Mesodermal cell (in vitro differentiated cells): ENCODE data around the gene PTGER4.

Experiments used
- H3K27ac ChIP-seq: 2 replicates; pipeline ENCODE4 v1.7.0; 2013; ENCODE audit warnings: mild to moderate bottlenecking, low read depth, low read length, moderate library complexity; ENCODE audit not compliant: severe bottlenecking
- H3K36me3 ChIP-seq: 2 replicates; pipeline ENCODE4 v1.7.1; 2013; ENCODE audit warnings: mild to moderate bottlenecking, low read length, moderate library complexity; ENCODE audit not compliant: control insufficient read depth, insufficient read depth
- H3K4me1 ChIP-seq: one replicate; pipeline ENCODE4 v1.7.1; 2013; ENCODE audit warnings: mild to moderate bottlenecking, low read length; ENCODE audit not compliant: insufficient read depth, control insufficient read depth, poor library complexity, severe bottlenecking
- H3K4me3 ChIP-seq: 2 replicates; pipeline ENCODE4 v1.7.0; 2013; ENCODE audit warnings: low read length, control low read depth, mild to moderate bottlenecking; ENCODE audit not compliant: insufficient read depth, poor library complexity, severe bottlenecking; ENCODE audit errors: extremely low read depth
- H3K9me3 ChIP-seq: 2 replicates; pipeline ENCODE4 v1.7.1; 2013; ENCODE audit warnings: mild to moderate bottlenecking, low read length, moderate library complexity; ENCODE audit not compliant: control insufficient read depth
- WGBS, 2 experiments: methylation state at CpG; one replicate each; pipeline ENCODE4 v1.1.5; 2013; ENCODE audit warnings: missing lambda C conversion rate in 2 of 2; ENCODE audit not compliant: insufficient coverage in 2 of 2; 5-methylcytosine and 5-hydroxymethylcytosine counted together

The PTGER4 gene

DNA sequence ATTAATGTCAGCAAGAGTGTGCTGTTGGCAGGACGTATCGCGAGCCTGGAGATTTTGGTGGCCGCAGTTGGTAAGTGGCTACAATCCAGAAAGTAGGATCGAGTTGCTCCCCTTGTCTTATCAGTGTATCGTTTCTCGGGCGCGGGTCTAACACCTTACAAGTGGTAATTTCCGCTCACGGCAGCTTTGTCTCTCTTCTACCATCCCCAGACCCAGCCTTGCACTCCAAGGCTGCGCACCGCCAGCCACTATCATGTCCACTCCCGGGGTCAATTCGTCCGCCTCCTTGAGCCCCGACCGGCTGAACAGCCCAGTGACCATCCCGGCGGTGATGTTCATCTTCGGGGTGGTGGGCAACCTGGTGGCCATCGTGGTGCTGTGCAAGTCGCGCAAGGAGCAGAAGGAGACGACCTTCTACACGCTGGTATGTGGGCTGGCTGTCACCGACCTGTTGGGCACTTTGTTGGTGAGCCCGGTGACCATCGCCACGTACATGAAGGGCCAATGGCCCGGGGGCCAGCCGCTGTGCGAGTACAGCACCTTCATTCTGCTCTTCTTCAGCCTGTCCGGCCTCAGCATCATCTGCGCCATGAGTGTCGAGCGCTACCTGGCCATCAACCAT is 1.1 kb downstream of the PTGER4 start:
- Histone ChIP-seq H3K27ac (no peak overlapping the region), H3K4me1 (peaks cover 14% of the 10 kb centered on the region), H3K36me3 (no peaks in the 10 kb centered on the region), H3K4me3 (peak overlapping the region; percentile 54), H3K9me3 (no peaks in the 10 kb centered on the region)
- 6 to 7% methylated on average over 33 of the region's 37 CpGs for WGBS, 2 experiments

DNA sequence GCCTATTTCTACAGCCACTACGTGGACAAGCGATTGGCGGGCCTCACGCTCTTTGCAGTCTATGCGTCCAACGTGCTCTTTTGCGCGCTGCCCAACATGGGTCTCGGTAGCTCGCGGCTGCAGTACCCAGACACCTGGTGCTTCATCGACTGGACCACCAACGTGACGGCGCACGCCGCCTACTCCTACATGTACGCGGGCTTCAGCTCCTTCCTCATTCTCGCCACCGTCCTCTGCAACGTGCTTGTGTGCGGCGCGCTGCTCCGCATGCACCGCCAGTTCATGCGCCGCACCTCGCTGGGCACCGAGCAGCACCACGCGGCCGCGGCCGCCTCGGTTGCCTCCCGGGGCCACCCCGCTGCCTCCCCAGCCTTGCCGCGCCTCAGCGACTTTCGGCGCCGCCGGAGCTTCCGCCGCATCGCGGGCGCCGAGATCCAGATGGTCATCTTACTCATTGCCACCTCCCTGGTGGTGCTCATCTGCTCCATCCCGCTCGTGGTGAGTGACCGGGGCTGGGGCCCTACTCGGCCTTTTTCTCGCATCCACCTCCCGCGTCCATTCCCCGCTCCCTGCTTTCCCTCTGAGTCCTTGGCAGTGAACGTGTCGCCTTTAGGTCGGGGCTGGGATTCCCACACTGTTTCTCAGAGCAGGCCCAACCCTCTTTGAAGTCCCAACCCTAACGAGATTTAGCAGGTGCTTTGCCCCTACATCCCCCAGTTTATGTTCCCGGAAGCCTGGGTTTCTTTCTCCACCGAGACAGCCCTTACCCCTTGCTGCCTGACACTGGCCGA is 1.8 kb downstream of the PTGER4 start:
- no peak overlapping the region for H3K27ac ChIP-seq
- H3K36me3 ChIP-seq = no peaks in the 10 kb centered on the region
- peaks cover 11% of the 10 kb centered on the region for H3K4me1 ChIP-seq
- WGBS, 2 experiments = 3 to 4% methylated on average over 65 to 66 of the region's 67 CpGs
- H3K4me3 ChIP-seq = peak overlapping the region; percentile 54
- no peaks in the 10 kb centered on the region for H3K9me3 ChIP-seq

- Histone ChIP-seq H3K4me1 (peaks cover 3% of the 10 kb centered on the region), H3K9me3 (no peaks in the 10 kb centered on the region), H3K36me3 (no peaks in the 10 kb centered on the region), H3K27ac (no peak overlapping the region), H3K4me3 (peak overlapping the region; percentile 54)
- WGBS, 2 experiments = 74 to 92% methylated on average over 8 of the region's 16 CpGs
Observed at GRCh38 chr5:40682154-40683017, 2.7 kb downstream of the PTGER4 start.

DNA sequence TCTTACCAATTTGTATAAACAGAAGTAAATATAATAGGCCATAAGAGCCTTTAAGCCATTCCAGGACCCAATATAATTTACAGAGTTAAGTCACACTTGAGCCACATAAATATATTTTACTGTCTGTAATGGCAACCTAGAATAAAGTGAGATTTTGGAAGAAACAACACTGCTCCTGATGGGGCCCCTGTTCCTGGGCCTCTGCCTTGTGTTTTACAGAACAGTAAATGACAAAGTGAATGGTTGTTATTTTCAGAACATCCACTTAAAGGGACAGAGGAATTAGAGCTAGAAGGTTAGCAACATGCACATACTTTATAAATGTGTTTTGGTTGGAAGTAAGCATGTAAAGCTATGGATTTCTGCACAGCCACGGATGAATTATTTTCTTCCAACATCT is 3.6 kb downstream of the PTGER4 start:
- H3K4me1 ChIP-seq = peaks cover under 1% of the 10 kb centered on the region
- H3K4me3 ChIP-seq = peak overlapping the region; percentile 11
- H3K27ac ChIP-seq = no peak overlapping the region
- no CpG with 5 or more reads among the region's 1 CpG for WGBS, 2 experiments
- H3K9me3 ChIP-seq = no peaks in the 10 kb centered on the region
- H3K36me3 ChIP-seq = no peaks in the 10 kb centered on the region

GRCh38 chr5:40685193-40685592 is 5.5 kb downstream of the PTGER4 start:
- no peaks in the 10 kb centered on the region for H3K36me3 ChIP-seq
- H3K27ac ChIP-seq = no peak overlapping the region
- H3K4me3 ChIP-seq = no peak overlapping the region
- no peaks in the 10 kb centered on the region for H3K9me3 ChIP-seq
- H3K4me1 ChIP-seq = peaks cover 8% of the 10 kb centered on the region

- WGBS, 2 experiments = 100% methylated on average over 1 of the region's 1 CpG; no CpG with 5 or more reads in 1 of the 2 experiments
- H3K27ac ChIP-seq = no peak overlapping the region
- H3K4me1 ChIP-seq = peaks cover 8% of the 10 kb centered on the region
- H3K4me3 ChIP-seq = no peak overlapping the region
- no peaks in the 10 kb centered on the region for H3K9me3 ChIP-seq
- no peaks in the 10 kb centered on the region for H3K36me3 ChIP-seq
Observed at GRCh38 chr5:40685976-40686486, 6.3 kb downstream of the PTGER4 start.

DNA sequence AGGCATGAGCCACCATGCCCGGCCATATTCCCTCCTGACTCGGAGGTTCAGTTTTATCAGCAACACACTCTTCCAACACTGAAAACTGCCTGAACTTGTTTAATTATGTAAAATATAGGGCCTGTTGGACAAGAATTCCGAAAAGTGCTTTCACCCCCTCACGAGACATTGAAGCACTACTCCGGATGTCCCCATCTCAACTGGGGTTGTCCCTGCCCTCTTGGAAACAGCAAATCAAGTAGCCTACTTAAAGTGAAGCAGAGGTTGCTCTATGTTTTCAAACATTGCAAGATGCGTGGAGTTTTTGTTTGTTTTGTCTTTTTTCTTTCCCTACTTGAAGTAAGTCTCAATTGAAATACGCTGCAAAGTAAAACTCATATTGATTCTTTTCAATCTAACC is 7.6 kb downstream of the PTGER4 start:
- Histone ChIP-seq H3K36me3 (peaks cover 5% of the 10 kb centered on the region), H3K4me1 (peaks cover 8% of the 10 kb centered on the region), H3K27ac (no peak overlapping the region), H3K4me3 (no peak overlapping the region), H3K9me3 (no peaks in the 10 kb centered on the region)
- WGBS, 2 experiments = 97 to 100% methylated on average over 3 to 5 of the region's 7 CpGs

GRCh38 chr5:40688127-40688761 is 8.5 kb downstream of the PTGER4 start:
- WGBS, 2 experiments = 30 to 44% methylated on average over 2 to 3 of the region's 8 CpGs
- H3K4me3 ChIP-seq = no peak overlapping the region
- peaks cover 9% of the 10 kb centered on the region for H3K36me3 ChIP-seq
- peaks cover 8% of the 10 kb centered on the region for H3K4me1 ChIP-seq
- no peak overlapping the region for H3K27ac ChIP-seq
- no peaks in the 10 kb centered on the region for H3K9me3 ChIP-seq

GRCh38 chr5:40688996-40689395 is 9.3 kb downstream of the PTGER4 start:
- H3K9me3 ChIP-seq = no peaks in the 10 kb centered on the region
- peak overlapping the region; percentile 1 for H3K27ac ChIP-seq
- peaks cover 11% of the 10 kb centered on the region for H3K36me3 ChIP-seq
- peaks cover 8% of the 10 kb centered on the region for H3K4me1 ChIP-seq
- no peak overlapping the region for H3K4me3 ChIP-seq

GRCh38 chr5:40689438-40689837 is 9.7 kb downstream of the PTGER4 start:
- H3K27ac ChIP-seq = peak overlapping the region; percentile 1
- H3K9me3 ChIP-seq = no peaks in the 10 kb centered on the region
- no peak overlapping the region for H3K4me3 ChIP-seq
- peaks cover 8% of the 10 kb centered on the region for H3K4me1 ChIP-seq
- 52 to 71% methylated on average over 1 to 2 of the region's 3 CpGs for WGBS, 2 experiments
- H3K36me3 ChIP-seq = peaks cover 15% of the 10 kb centered on the region
